Ishikawa (cell line): Measurements from ENCODE around the gene REG3G.

Experiments used
- EP300 ChIP-seq: IDR thresholded peaks from 2 replicates; pipeline ENCODE4 v1.6.1; 2012; ENCODE audit warnings: borderline replicate concordance
- TAF1 ChIP-seq: IDR thresholded peaks from 2 replicates; pipeline ENCODE4 v1.6.1; 2012; ENCODE audit warnings: low read depth, mild to moderate bottlenecking
- TCF12 ChIP-seq: IDR thresholded peaks from 2 replicates; pipeline ENCODE4 v1.6.1; 2012; ENCODE audit warnings: low read depth

GRCh38 chr2:78994789-78995188 lies 30.7 kb upstream of the REG3G start:
- TF ChIP-seq TCF12 (no peak), TAF1 (no peak), EP300 (no peak)
